ENCODE results near the gene SEZ6L2.
"Not testable (repeated sequence)": the region's sequence is repeated elsewhere in the genome, so short reads cannot be mapped to it uniquely, and the experiment has no call there.

GRCh38 chr16:29931750-29932149 is 32.4 kb upstream of the SEZ6L2 start:
- not testable (repeated sequence) for TF ChIP-seq CTCF, POLR2A (IDR thresholded peaks at IDR 0.05)

Data from right lobe of liver (tissue), 4 donors.